Cardiac fibroblast (primary cell): ENCODE results near the gene FAM228A.
A peak's percentile ranks its signal among the peaks of the same experiment; 100 is the strongest.
"Not testable (repeated sequence)": the region's sequence is repeated elsewhere in the genome, so short reads cannot be mapped to it uniquely, and the experiment has no call there.

Experiments
- DNase-seq, 2 donors: peaks; one replicate each; pipeline versions ENCODE4 v3.0.0 to v3.0.0-alpha.2; 2010; ENCODE audit warnings: low read depth in 2 of 2
- H3K4me3 ChIP-seq, 2 donors: replicated peaks in 1 of 2; 1 replicate in 1 of 2; 2 replicates in 1 of 2; pipeline ENCODE4 v1.5.1; 2011; ENCODE audit warnings: low read depth in 2 of 2, low read length in 2 of 2, mild to moderate bottlenecking in 2 of 2, moderate library complexity in 1 of 2
- TF ChIP-seq, protein P1 (sequence below): IDR thresholded peaks from one replicate; pipeline ENCODE4 v1.5.1; 2011; ENCODE audit warnings: low read depth, mild to moderate bottlenecking, low read length, inconsistent platforms

Gene FAM228A

DNA sequence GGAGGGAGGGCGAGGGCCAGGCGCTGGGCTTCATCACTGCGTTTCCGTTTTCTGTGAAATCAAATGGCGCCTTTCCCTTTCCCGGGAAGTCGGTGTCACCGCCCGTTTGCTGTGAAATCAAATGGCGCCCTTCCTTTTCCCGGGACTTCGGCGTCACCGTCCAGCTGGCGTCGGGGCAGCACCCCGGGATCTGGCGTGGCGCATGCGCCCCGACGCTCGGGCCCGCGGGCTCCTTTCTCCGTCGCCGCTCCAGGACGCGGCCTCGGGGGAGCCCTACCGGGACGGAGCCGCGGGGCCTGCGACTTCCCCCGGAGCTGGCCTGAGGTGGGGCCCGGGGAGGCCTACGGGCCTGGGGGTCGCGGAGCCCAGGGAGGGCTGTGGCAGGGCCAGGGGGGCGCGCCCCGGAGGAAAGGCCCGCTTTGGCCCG lies at the start of gene FAM228A:
FAM228A (plus strand) TSS at position 203 of the 427 bp plus-strand sequence. CDS start 428 bp downstream, outside the sequence.
- TF ChIP-seq, protein P1, sequence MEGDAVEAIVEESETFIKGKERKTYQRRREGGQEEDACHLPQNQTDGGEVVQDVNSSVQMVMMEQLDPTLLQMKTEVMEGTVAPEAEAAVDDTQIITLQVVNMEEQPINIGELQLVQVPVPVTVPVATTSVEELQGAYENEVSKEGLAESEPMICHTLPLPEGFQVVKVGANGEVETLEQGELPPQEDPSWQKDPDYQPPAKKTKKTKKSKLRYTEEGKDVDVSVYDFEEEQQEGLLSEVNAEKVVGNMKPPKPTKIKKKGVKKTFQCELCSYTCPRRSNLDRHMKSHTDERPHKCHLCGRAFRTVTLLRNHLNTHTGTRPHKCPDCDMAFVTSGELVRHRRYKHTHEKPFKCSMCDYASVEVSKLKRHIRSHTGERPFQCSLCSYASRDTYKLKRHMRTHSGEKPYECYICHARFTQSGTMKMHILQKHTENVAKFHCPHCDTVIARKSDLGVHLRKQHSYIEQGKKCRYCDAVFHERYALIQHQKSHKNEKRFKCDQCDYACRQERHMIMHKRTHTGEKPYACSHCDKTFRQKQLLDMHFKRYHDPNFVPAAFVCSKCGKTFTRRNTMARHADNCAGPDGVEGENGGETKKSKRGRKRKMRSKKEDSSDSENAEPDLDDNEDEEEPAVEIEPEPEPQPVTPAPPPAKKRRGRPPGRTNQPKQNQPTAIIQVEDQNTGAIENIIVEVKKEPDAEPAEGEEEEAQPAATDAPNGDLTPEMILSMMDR = no peak
- H3K4me3 ChIP-seq = peak within 1 kb of the TSS; percentile 8 to 41
- no peak for DNase-seq

DNA sequence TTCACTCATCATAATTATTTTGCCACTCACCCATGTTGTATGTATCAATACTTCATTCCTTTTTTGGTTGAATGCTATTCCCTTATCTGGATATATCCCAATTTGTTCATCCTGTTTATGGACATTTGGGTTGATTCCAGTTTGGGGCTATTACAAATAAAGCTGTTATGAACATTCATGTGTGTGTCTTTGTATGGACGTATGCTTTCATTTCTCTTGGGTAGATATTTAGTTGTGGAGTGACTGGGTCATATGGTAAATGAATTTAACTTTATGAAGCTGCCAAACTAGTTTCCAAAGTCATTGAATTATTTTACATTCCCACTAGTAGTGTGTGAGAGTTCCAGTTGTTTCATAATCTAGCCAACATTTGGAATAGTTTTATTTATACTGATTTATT lies 48.9 kb upstream of the FAM228A start:
- no peak overlapping the region for H3K4me3 ChIP-seq
- DNase-seq = no peak

DNA sequence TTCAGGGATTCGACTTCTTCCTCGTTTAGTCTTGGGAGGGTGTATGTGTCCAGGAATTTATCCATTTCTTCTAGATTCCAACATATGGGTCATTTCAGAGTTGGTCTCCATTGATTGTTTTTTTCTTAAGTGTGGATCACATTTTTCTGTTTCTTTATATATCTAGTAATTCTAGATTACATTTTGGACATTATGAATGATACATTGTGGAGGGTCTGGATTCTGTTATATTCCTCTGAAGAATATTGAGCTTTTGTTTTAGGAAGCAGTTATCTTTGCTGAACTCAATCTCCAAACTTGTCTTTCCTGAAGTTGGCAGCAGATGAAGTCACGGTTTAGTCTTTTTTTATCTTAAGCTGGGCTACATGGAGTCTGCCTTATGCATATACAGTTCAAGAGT lies 42.3 kb upstream of the FAM228A start:
- TF ChIP-seq, protein P1 = no peak
- DNase-seq = no peak
- no peak overlapping the region for H3K4me3 ChIP-seq

More for the DNA sequence above, 48.9 kb upstream of the FAM228A start:
- TF ChIP-seq, protein P1 = no peak

DNA sequence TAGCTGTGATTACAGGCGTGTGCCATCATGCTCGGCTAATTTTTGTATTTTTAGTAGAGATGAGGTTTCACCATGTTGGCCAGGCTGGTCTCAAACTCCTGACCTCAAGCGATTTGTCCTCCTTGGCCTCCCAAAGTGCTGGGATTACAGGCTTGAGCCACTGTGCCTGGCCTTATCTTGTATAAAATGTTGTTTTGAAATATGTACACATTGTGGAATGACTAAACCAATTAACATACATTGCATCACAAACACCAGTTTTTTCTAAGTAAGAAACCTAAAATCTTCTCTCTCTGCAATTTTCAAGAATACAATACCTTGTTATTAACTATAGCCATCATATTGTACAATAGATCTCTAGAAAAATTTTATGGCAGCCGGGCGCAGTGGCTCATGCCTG lies 34.5 kb upstream of the FAM228A start:
- DNase-seq = peak; percentile 5 to 19
- not testable (repeated sequence) for H3K4me3 ChIP-seq

DNA sequence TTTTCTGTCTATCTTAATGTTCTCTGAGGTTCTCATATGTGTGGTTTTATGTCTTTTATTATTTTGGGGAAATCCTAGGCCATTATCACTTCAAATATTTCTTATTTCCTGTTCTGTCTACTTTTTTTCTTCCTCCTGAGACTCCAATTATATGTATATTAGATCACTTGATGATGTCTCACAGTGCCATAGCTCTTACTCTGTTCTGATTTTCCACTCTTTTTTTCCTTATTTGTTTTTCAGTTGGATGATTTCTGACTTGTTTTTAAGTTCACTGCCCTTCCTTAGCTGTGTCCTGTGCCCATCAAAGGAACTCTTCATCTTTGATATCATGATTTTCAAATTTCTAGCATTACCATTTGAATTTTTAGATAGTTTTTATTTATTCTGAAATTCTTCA lies 27.5 kb upstream of the FAM228A start:
- DNase-seq = peak in 1 of 2 donors; percentile 3
- H3K4me3 ChIP-seq = no peak overlapping the region
- TF ChIP-seq, protein P1 = no peak

DNA sequence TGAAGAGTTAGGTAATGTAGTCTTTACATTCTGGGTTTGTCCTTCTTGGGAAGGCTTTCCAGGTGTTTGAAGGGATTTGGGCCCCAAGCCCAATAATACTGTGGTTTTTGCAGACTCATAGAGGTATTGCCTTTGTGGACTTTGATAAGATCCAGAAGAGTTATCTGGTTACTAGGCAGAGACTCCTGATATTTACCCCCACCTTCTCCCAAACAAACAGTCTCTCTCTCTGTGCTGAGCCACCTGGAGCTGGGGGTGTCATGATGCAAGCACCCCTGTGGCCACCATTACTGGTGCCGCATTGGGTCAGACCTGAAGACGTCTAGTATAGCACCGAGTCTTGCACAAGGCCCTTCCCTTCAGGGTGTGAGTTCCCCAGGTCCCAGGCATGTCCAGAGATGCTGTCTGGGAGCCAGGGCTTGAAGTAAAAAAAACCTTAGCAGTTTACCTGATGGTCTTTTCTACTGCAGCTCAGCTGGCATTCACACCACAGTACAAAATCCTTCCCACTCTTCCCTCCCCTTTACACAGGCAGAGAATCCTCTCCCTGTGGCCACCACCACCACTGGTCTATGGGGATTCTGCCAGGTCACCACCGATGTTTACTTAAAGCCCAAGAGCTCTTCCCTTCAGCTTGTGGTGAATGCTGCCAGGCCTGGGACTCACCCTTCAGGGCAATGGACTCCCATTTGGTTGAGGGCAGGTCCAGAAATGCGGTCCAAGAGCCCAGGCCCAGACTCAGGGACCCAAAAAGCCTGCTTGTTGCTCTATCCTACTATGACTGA lies 22.2 kb upstream of the FAM228A start:
- TF ChIP-seq, protein P1 = no peak
- no peak overlapping the region for H3K4me3 ChIP-seq
- no peak for DNase-seq

DNA sequence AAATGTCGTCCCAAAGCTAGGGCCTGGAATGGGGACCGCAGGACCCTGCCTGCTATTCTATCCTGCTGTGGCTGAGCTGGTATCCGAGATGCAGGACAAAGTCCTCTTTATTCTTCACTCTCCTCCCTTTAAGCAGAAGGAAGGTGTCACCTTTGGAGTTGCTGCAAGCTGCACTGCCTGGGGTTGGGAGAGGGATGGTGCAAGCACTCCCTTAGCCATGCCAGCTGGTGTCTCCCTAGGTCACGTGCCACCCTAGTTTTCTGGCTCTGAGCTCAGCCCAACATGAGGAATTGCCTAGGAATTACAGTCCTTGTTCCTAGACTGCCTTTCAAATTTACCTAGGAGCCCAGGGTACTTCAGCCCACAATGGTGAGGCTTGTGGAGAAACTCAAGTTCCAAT lies 21.4 kb upstream of the FAM228A start:
- H3K4me3 ChIP-seq = no peak overlapping the region
- no peak for DNase-seq
- TF ChIP-seq, protein P1 = no peak
